ENCODE results near the gene GALR3. TPM values are rescaled to one million over a fixed set of nuclear protein-coding genes. Genes with fewer than 3 reads are reported as not detected.

The GALR3 gene
- polyA plus RNA-seq, 3 donors: not detected

DNA sequence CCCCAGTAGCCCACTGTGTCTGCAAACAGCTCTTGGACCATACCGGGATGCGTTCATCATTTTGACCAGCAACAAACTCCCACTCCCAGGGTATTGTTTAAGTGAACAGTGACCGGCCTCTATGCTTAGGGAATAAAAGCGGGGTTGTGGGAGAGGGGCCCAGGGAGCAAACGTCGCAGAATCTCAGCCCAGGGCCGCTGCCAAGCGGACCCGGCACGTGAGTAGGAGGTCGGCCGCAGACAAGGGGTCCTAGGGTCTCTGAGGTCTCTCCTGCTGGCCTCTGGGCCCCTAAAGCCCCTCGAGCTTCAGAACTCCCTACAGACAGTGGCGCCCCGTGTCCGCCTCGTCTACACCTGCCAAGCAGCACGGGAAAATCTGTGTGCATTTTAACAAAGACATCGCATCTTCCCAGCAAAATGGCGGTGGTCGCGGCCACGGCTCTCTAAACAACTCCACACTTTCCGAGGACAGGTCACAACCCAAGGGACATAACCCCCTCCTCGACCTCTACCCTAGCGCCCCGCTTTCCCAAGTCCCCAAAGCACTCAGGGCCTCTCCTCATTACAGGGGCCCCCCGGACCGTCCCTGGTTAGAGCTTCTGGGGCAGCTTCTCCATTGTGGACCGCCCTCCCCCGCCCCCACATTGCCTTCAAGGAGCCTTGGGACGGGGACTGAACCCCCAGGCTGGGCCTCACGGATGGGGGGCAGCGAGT is 19.4 kb upstream of the GALR3 start:
- H2AFZ ChIP-seq (ENCODE audit: insufficient read depth, low read depth, low read length, poor library complexity, severe bottlenecking): peak overlapping the region; percentile 92
- H3K27ac ChIP-seq (ENCODE audit: low read depth in 1 of 2, low read length in 2 of 2): no peak overlapping the region
- DNase-seq: no peak
- H3K4me3 ChIP-seq (replicated peaks in 1 of 3; ENCODE audit: low read depth in 2 of 3, low read length in 3 of 3): peak overlapping the region in 1 of 3 experiments; percentile 79
- intact Hi-C loops (cut with micrococcal nuclease): loop anchor here in 1 of 2 donors (10.0 kb wide), 1 partner anchor 119 kb away; the partner anchor contains the start of gene NOL12
- H3K4me1 Mint-ChIP-seq: peaks cover 54% of the 10 kb centered on the region
- H3K4me2 ChIP-seq (replicated peaks; ENCODE audit: extremely low read depth, low read length, poor library complexity, severe bottlenecking): peak overlapping the region; percentile 89
- H3K4me1 ChIP-seq (ENCODE audit: control insufficient read depth in 1 of 2, insufficient read depth in 2 of 2, low read length in 2 of 2): peaks cover 60 to 70% of the 10 kb centered on the region in 2 donors
- peaks cover 8 to 16% of the 10 kb centered on the region in 2 donors for H3K36me3 Mint-ChIP-seq
- peaks cover 0 to 17% (median 7%) of the 10 kb centered on the region in 7 donors for H3K9me3 Mint-ChIP-seq
- H4K20me1 ChIP-seq (ENCODE audit: insufficient read depth, low read length): peaks cover 13% of the 10 kb centered on the region
- no peak overlapping the region for H3K9ac ChIP-seq (ENCODE audit: insufficient read depth, low read length, poor library complexity, severe bottlenecking)
- H3K4me3 Mint-ChIP-seq: peak overlapping the region; percentile 60 to 88
- TF ChIP-seq, protein P1, sequence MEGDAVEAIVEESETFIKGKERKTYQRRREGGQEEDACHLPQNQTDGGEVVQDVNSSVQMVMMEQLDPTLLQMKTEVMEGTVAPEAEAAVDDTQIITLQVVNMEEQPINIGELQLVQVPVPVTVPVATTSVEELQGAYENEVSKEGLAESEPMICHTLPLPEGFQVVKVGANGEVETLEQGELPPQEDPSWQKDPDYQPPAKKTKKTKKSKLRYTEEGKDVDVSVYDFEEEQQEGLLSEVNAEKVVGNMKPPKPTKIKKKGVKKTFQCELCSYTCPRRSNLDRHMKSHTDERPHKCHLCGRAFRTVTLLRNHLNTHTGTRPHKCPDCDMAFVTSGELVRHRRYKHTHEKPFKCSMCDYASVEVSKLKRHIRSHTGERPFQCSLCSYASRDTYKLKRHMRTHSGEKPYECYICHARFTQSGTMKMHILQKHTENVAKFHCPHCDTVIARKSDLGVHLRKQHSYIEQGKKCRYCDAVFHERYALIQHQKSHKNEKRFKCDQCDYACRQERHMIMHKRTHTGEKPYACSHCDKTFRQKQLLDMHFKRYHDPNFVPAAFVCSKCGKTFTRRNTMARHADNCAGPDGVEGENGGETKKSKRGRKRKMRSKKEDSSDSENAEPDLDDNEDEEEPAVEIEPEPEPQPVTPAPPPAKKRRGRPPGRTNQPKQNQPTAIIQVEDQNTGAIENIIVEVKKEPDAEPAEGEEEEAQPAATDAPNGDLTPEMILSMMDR (IDR thresholded peaks at IDR 0.05): no peak
- peak overlapping the region in 1 of 7 donors; percentile 70 for H3K27ac Mint-ChIP-seq
- peaks cover 11% of the 10 kb centered on the region for H3K79me2 ChIP-seq (ENCODE audit: insufficient read depth, low read length)
- H3K36me3 ChIP-seq (replicated peaks in 1 of 2; ENCODE audit: control insufficient read depth in 1 of 2, insufficient read depth in 2 of 2, low read length in 2 of 2): no peaks in the 10 kb centered on the region
- peaks cover 25 to 63% of the 10 kb centered on the region in 2 donors for H3K27me3 ChIP-seq (ENCODE audit: control insufficient read depth in 2 of 2, insufficient read depth in 2 of 2, low read length in 2 of 2)
- H3K27me3 Mint-ChIP-seq (ENCODE audit: low read depth in 3 of 3): peaks cover 63 to 75% (median 68%) of the 10 kb centered on the region in 3 donors
- peaks cover 0 to 5% of the 10 kb centered on the region in 2 donors for H3K9me3 ChIP-seq (replicated peaks in 1 of 2; ENCODE audit: control insufficient read depth in 1 of 2, insufficient read depth in 1 of 2, low read length in 2 of 2)
- WGBS (ENCODE audit: insufficient coverage): 81% methylated on average over 27 of the region's 34 CpGs

DNA sequence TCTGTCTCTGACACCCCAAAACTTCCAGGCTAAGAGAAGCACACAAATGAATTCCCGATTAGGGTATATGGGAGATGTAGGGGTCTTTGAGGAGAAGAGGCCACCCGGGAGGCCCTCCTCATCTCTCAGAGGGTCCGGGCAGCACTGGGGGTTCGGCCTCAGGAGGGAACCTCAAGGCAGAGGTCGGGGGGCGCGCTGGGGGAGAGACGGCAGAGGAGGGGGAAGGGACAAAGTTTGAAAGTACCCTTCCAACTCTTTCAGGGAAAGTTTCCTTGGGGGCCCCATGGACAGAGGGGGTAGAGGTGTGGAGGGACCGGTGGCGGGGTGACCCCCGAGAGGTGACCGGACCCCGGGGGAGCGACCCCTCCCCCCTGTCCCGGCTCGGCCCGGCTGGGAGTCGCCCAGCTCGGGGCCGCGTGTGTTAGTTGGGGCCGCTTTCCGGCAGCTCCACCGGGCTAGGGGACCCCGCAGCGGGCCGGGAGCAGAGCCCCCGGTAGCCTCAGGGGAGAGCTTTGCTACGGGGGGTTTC is 18.8 kb upstream of the GALR3 start:
- H3K27me3 ChIP-seq (ENCODE audit: control insufficient read depth in 2 of 2, insufficient read depth in 2 of 2, low read length in 2 of 2): peaks cover 27 to 63% of the 10 kb centered on the region in 2 donors
- H3K27ac ChIP-seq (ENCODE audit: low read depth in 1 of 2, low read length in 2 of 2): no peak overlapping the region
- TF ChIP-seq, protein P1 (IDR thresholded peaks at IDR 0.05): no peak
- no peaks in the 10 kb centered on the region for H3K36me3 ChIP-seq (replicated peaks in 1 of 2; ENCODE audit: control insufficient read depth in 1 of 2, insufficient read depth in 2 of 2, low read length in 2 of 2)
- intact Hi-C loops (cut with micrococcal nuclease): loop anchor here in 1 of 2 donors (10.0 kb wide), 1 partner anchor 120 kb away; the partner anchor contains the start of gene NOL12
- H3K4me1 ChIP-seq (ENCODE audit: control insufficient read depth in 1 of 2, insufficient read depth in 2 of 2, low read length in 2 of 2): peaks cover 60 to 70% of the 10 kb centered on the region in 2 donors
- peaks cover 8 to 16% of the 10 kb centered on the region in 2 donors for H3K36me3 Mint-ChIP-seq
- peaks cover 54% of the 10 kb centered on the region for H3K4me1 Mint-ChIP-seq
- peak overlapping the region; percentile 60 to 88 for H3K4me3 Mint-ChIP-seq
- 0% methylated on average over 22 of the region's 29 CpGs for WGBS (ENCODE audit: insufficient coverage)
- peaks cover 13% of the 10 kb centered on the region for H4K20me1 ChIP-seq (ENCODE audit: insufficient read depth, low read length)
- no peak for DNase-seq
- H3K9me3 ChIP-seq (replicated peaks in 1 of 2; ENCODE audit: control insufficient read depth in 1 of 2, insufficient read depth in 1 of 2, low read length in 2 of 2): peaks cover 0 to 5% of the 10 kb centered on the region in 2 donors
- H3K9me3 Mint-ChIP-seq: peaks cover 0 to 17% (median 7%) of the 10 kb centered on the region in 7 donors
- H3K4me3 ChIP-seq (replicated peaks in 1 of 3; ENCODE audit: low read depth in 2 of 3, low read length in 3 of 3): peak overlapping the region; percentile 35 to 75 (median 39)
- H3K27me3 Mint-ChIP-seq (ENCODE audit: low read depth in 3 of 3): peaks cover 66 to 79% (median 70%) of the 10 kb centered on the region in 3 donors
- peak overlapping the region; percentile 74 for H3K9ac ChIP-seq (ENCODE audit: insufficient read depth, low read length, poor library complexity, severe bottlenecking)
- peak overlapping the region; percentile 89 for H3K4me2 ChIP-seq (replicated peaks; ENCODE audit: extremely low read depth, low read length, poor library complexity, severe bottlenecking)
- H3K79me2 ChIP-seq (ENCODE audit: insufficient read depth, low read length): peaks cover 11% of the 10 kb centered on the region
- H3K27ac Mint-ChIP-seq: peak overlapping the region in 1 of 7 donors; percentile 70
- peak overlapping the region; percentile 92 for H2AFZ ChIP-seq (ENCODE audit: insufficient read depth, low read depth, low read length, poor library complexity, severe bottlenecking)

Measured in CD14-positive monocyte (primary cell).